ENCODE data around the gene ADAMTS9.
A peak's percentile ranks its signal among the peaks of the same experiment; 100 is the strongest.

The ADAMTS9 gene

GRCh38 chr3:64651741-64652241 is 36.0 kb downstream of the ADAMTS9 start:
- DNase-seq, result no peak

GRCh38 chr3:64651303-64651702 is 36.5 kb downstream of the ADAMTS9 start:
- DNase-seq, result no peak

GRCh38 chr3:64650715-64651114 is 37.1 kb downstream of the ADAMTS9 start:
- no peak for DNase-seq

GRCh38 chr3:64650096-64650622 is 37.6 kb downstream of the ADAMTS9 start:
- no peak for DNase-seq

- no peak for DNase-seq
These were observed 38.6 kb downstream of the ADAMTS9 start for GRCh38 chr3:64648927-64649906.

- no peak for DNase-seq
These were observed 40.0 kb downstream of the ADAMTS9 start for GRCh38 chr3:64647825-64648224.

GRCh38 chr3:64645243-64645642 is 42.6 kb downstream of the ADAMTS9 start:
- peak in 1 of 2 donors; percentile 17 for DNase-seq

- no peak for DNase-seq
These were observed 43.3 kb downstream of the ADAMTS9 start for GRCh38 chr3:64644483-64644882.

- no peak for DNase-seq
These were observed 45.3 kb downstream of the ADAMTS9 start for GRCh38 chr3:64642327-64643151.

- no peak for DNase-seq
These were observed 48.8 kb downstream of the ADAMTS9 start for GRCh38 chr3:64638981-64639481.

GRCh38 chr3:64638511-64638910 is 49.3 kb downstream of the ADAMTS9 start:
- DNase-seq, result no peak

GRCh38 chr3:64634417-64634816 is 53.4 kb downstream of the ADAMTS9 start:
- DNase-seq, result no peak

GRCh38 chr3:64631951-64632350 is 55.8 kb downstream of the ADAMTS9 start:
- no peak for DNase-seq

GRCh38 chr3:64627471-64628321 is 60.1 kb downstream of the ADAMTS9 start:
- no peak for DNase-seq

- no peak for DNase-seq
These were observed 60.8 kb downstream of the ADAMTS9 start for GRCh38 chr3:64627042-64627441.

- DNase-seq, result no peak
These were observed 62.4 kb downstream of the ADAMTS9 start for GRCh38 chr3:64625381-64625780.

GRCh38 chr3:64623125-64623524 is 64.7 kb downstream of the ADAMTS9 start:
- no peak for DNase-seq

- no peak for DNase-seq
These were observed 65.9 kb downstream of the ADAMTS9 start for GRCh38 chr3:64621726-64622395.

GRCh38 chr3:64621275-64621674 is 66.5 kb downstream of the ADAMTS9 start:
- DNase-seq, result no peak

GRCh38 chr3:64620020-64620419 is 67.8 kb downstream of the ADAMTS9 start:
- DNase-seq, result no peak

- DNase-seq, result no peak
These were observed 68.6 kb downstream of the ADAMTS9 start for GRCh38 chr3:64619216-64619615.
